GM10266 (cell line): ENCODE measurements around the gene SMIM10.
A peak's percentile ranks its signal among the peaks of the same experiment; 100 is the strongest.
"Not testable (repeated sequence)": the region's sequence is repeated elsewhere in the genome, so short reads cannot be mapped to it uniquely, and the experiment has no call there.

Experiments used
- DNase-seq: peaks from one replicate; pipeline ENCODE4 v3.0.0; 2012; ENCODE audit errors: extremely low spot score
- CTCF ChIP-seq: IDR thresholded peaks from 2 replicates; pipeline ENCODE4 v1.5.1; 2012; ENCODE audit warnings: mild to moderate bottlenecking, low read depth; ENCODE audit not compliant: control insufficient read depth, insufficient read depth; ENCODE audit errors: missing control alignments

Gene SMIM10

GRCh38 chrX:134990801-134991481 lies at the start of gene SMIM10:
SMIM10 (plus strand) TSS chrX:134990991; CDS start chrX:134991096, 105 bp downstream.
- peak; percentile 17 for DNase-seq
- TF ChIP-seq CTCF: no peak

GRCh38 chrX:134946364-134946763 lies 44.4 kb upstream of the SMIM10 start:
- DNase-seq: not testable (repeated sequence)

GRCh38 chrX:134948333-134949241 lies 42.2 kb upstream of the SMIM10 start:
- DNase-seq: no peak
- no peak for TF ChIP-seq CTCF

GRCh38 chrX:134949271-134949670 lies 41.5 kb upstream of the SMIM10 start:
- no peak for DNase-seq

GRCh38 chrX:134957836-134958235 lies 33.0 kb upstream of the SMIM10 start:
- no peak for DNase-seq
- no peak for TF ChIP-seq CTCF

More at GRCh38 chrX:134949271-134949670, 41.5 kb upstream of the SMIM10 start:
- no peak for TF ChIP-seq CTCF

GRCh38 chrX:134960366-134960765 lies 30.4 kb upstream of the SMIM10 start:
- DNase-seq: not testable (repeated sequence)

- DNase-seq: no peak
These were observed 27.8 kb upstream of the SMIM10 start for GRCh38 chrX:134963041-134963440.

More at GRCh38 chrX:134963041-134963440, 27.8 kb upstream of the SMIM10 start:
- TF ChIP-seq CTCF: no peak
